DOHH2 (cell line): ENCODE results near the gene LOXHD1.

Experiments
- EZH2phosphoT487 ChIP-seq: fragments of 200-600 bp; sonication (generic); IDR thresholded peaks from 2 replicates; pipeline ENCODE4 v1.6.1; 2017; ENCODE audit warnings: borderline replicate concordance, mild to moderate bottlenecking, antibody characterized with exemption, low read length, moderate library complexity, mixed read lengths
- TF ChIP-seq, protein P1 (sequence below): fragments of 200-600 bp; sonication (generic); IDR thresholded peaks from one replicate; pipeline ENCODE4 v1.5.1; 2014; ENCODE audit warnings: antibody characterized with exemption, mild to moderate bottlenecking, low read depth, low read length; ENCODE audit not compliant: poor library complexity, severe bottlenecking

DNA sequence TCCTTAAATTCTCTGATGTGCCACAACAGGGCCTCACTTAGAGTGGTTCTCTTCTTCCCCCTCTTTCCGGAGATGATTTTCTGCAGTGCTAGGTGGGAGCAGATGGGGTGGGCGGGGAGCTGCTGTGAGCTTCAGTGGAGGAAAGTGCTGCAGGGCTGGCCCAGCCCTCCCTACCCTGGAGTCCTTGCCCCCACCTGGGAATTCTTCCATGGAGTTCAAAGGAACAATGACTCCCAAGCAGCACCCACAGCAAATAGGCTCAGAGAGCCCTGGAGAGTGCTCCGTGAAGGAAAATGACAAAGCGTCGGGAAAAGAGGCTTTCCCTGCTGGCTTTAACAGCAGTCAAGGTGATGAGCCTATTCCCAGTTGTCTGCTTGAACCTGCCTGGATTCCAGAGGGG, 28.8 kb downstream of the LOXHD1 start:
- TF ChIP-seq, protein P1, sequence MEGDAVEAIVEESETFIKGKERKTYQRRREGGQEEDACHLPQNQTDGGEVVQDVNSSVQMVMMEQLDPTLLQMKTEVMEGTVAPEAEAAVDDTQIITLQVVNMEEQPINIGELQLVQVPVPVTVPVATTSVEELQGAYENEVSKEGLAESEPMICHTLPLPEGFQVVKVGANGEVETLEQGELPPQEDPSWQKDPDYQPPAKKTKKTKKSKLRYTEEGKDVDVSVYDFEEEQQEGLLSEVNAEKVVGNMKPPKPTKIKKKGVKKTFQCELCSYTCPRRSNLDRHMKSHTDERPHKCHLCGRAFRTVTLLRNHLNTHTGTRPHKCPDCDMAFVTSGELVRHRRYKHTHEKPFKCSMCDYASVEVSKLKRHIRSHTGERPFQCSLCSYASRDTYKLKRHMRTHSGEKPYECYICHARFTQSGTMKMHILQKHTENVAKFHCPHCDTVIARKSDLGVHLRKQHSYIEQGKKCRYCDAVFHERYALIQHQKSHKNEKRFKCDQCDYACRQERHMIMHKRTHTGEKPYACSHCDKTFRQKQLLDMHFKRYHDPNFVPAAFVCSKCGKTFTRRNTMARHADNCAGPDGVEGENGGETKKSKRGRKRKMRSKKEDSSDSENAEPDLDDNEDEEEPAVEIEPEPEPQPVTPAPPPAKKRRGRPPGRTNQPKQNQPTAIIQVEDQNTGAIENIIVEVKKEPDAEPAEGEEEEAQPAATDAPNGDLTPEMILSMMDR: no peak
- TF ChIP-seq EZH2phosphoT487: no peak
